ENCODE results near the gene WWC1. TPM values are rescaled to one million over a fixed set of nuclear protein-coding genes. Genes with fewer than 3 reads are reported as not detected.

The WWC1 gene
- total and polyA plus RNA-seq, 9 donors, result 0.46 to 5.7 (median 0.93) TPM

- no peaks in the 10 kb centered on the region for H3K36me3 ChIP-seq (ENCODE audit: control insufficient read depth, insufficient read depth, low read length)
- no peak for DNase-seq
- H3K27me3 ChIP-seq (ENCODE audit: control insufficient read depth, insufficient read depth, low read length), result peaks cover 3% of the 10 kb centered on the region
- no peak overlapping the region for H3K4me3 ChIP-seq (ENCODE audit: low read length)
- no peak overlapping the region for H3K27ac ChIP-seq (ENCODE audit: low read length)
- H3K4me1 ChIP-seq (ENCODE audit: control insufficient read depth, insufficient read depth, low read length), result no peaks in the 10 kb centered on the region
- H3K9me3 ChIP-seq (replicated peaks; ENCODE audit: control insufficient read depth, low read depth, low read length), result no peaks in the 10 kb centered on the region
- 95% methylated on average over 4 of the region's 4 CpGs for WGBS (ENCODE audit: insufficient coverage)
These were observed 83.1 kb downstream of the WWC1 start for GRCh38 chr5:168374532-168374931.

- no peak overlapping the region for H3K4me3 ChIP-seq (ENCODE audit: low read length)
- 76% methylated on average over 6 of the region's 7 CpGs for WGBS (ENCODE audit: insufficient coverage)
- peaks cover 3% of the 10 kb centered on the region for H3K27me3 ChIP-seq (ENCODE audit: control insufficient read depth, insufficient read depth, low read length)
- H3K27ac ChIP-seq (ENCODE audit: low read length), result no peak overlapping the region
- no peaks in the 10 kb centered on the region for H3K36me3 ChIP-seq (ENCODE audit: control insufficient read depth, insufficient read depth, low read length)
- no peaks in the 10 kb centered on the region for H3K9me3 ChIP-seq (replicated peaks; ENCODE audit: control insufficient read depth, low read depth, low read length)
- DNase-seq, result no peak
- H3K4me1 ChIP-seq (ENCODE audit: control insufficient read depth, insufficient read depth, low read length), result no peaks in the 10 kb centered on the region
These were observed 83.8 kb downstream of the WWC1 start for GRCh38 chr5:168375214-168375613.

GRCh38 chr5:168377525-168377924, 86.1 kb downstream of the WWC1 start:
- no peaks in the 10 kb centered on the region for H3K9me3 ChIP-seq (replicated peaks; ENCODE audit: control insufficient read depth, low read depth, low read length)
- no peaks in the 10 kb centered on the region for H3K27me3 ChIP-seq (ENCODE audit: control insufficient read depth, insufficient read depth, low read length)
- no peaks in the 10 kb centered on the region for H3K36me3 ChIP-seq (ENCODE audit: control insufficient read depth, insufficient read depth, low read length)
- H3K4me3 ChIP-seq (ENCODE audit: low read length), result no peak overlapping the region
- no peak for DNase-seq
- no peak overlapping the region for H3K27ac ChIP-seq (ENCODE audit: low read length)
- no CpG with 5 or more reads among the region's 2 CpGs for WGBS (ENCODE audit: insufficient coverage)
- no peaks in the 10 kb centered on the region for H3K4me1 ChIP-seq (ENCODE audit: control insufficient read depth, insufficient read depth, low read length)

GRCh38 chr5:168378741-168379140, 87.3 kb downstream of the WWC1 start:
- Histone ChIP-seq H3K4me1 (ENCODE audit: control insufficient read depth, insufficient read depth, low read length) (no peaks in the 10 kb centered on the region), H3K36me3 (ENCODE audit: control insufficient read depth, insufficient read depth, low read length) (no peaks in the 10 kb centered on the region), H3K27ac (ENCODE audit: low read length) (no peak overlapping the region), H3K27me3 (ENCODE audit: control insufficient read depth, insufficient read depth, low read length) (no peaks in the 10 kb centered on the region), H3K9me3 (replicated peaks; ENCODE audit: control insufficient read depth, low read depth, low read length) (no peaks in the 10 kb centered on the region), H3K4me3 (ENCODE audit: low read length) (no peak overlapping the region)
- DNase-seq, result no peak
- WGBS (ENCODE audit: insufficient coverage), result 90% methylated on average over 3 of the region's 4 CpGs

- H3K36me3 ChIP-seq (ENCODE audit: control insufficient read depth, insufficient read depth, low read length), result no peaks in the 10 kb centered on the region
- WGBS (ENCODE audit: insufficient coverage), result no CpG with 5 or more reads among the region's 3 CpGs
These were observed 91.0 kb downstream of the WWC1 start for GRCh38 chr5:168382421-168382820.

DNA sequence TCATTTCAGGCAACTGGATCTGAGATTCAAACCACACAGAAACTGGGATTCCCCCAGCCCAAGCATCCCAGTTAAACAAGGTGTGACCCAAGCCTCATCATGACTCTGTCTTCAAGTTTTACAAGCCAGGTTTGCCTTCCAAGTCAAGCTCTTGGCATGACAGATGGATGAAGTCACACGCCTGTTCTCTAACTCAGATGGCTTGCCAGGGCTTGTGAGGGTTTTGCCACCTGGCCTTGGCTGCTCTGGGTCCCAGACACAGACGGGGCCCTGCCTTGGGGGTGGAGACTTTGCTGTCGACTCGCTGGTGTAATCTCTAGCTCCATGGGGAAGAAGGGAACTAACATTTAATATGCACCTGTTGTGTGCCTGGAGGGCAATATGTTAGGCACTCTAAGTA, 99.0 kb downstream of the WWC1 start:
- Histone ChIP-seq H3K27me3 (ENCODE audit: control insufficient read depth, insufficient read depth, low read length) (no peaks in the 10 kb centered on the region), H3K27ac (ENCODE audit: low read length) (no peak overlapping the region), H3K4me3 (ENCODE audit: low read length) (no peak overlapping the region), H3K4me1 (ENCODE audit: control insufficient read depth, insufficient read depth, low read length) (no peaks in the 10 kb centered on the region), H3K9me3 (replicated peaks; ENCODE audit: control insufficient read depth, low read depth, low read length) (no peaks in the 10 kb centered on the region), H3K36me3 (ENCODE audit: control insufficient read depth, insufficient read depth, low read length) (no peaks in the 10 kb centered on the region)
- DNase-seq, result no peak
- 90% methylated on average over 2 of the region's 4 CpGs for WGBS (ENCODE audit: insufficient coverage)

More at GRCh38 chr5:168382421-168382820, 91.0 kb downstream of the WWC1 start:
- H3K4me1 ChIP-seq (ENCODE audit: control insufficient read depth, insufficient read depth, low read length), result no peaks in the 10 kb centered on the region
- DNase-seq, result no peak
- peaks cover 5% of the 10 kb centered on the region for H3K9me3 ChIP-seq (replicated peaks; ENCODE audit: control insufficient read depth, low read depth, low read length)
- H3K27me3 ChIP-seq (ENCODE audit: control insufficient read depth, insufficient read depth, low read length), result no peaks in the 10 kb centered on the region
- no peak overlapping the region for H3K4me3 ChIP-seq (ENCODE audit: low read length)
- H3K27ac ChIP-seq (ENCODE audit: low read length), result no peak overlapping the region

DNA sequence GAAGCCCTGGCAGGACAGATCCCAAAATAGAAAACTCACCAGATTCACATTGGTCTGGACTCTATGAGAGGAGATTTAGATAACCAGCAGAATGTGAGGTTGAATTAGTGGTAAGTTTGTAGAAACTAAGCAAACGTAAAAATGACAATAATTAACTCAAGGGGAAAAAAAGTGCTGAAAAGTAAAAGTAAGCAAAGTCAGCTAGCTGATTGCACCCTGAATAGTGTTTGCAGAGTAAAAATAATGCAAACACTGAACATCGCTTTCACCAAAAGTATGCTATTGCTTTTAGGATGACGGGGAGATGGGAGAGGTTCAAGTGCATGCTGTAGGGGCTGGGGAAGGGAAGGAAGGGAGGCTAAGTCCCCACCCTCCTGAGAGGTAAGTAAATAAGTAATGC, 102.3 kb downstream of the WWC1 start:
- H3K4me3 ChIP-seq (ENCODE audit: low read length), result no peak overlapping the region
- no peaks in the 10 kb centered on the region for H3K4me1 ChIP-seq (ENCODE audit: control insufficient read depth, insufficient read depth, low read length)
- no peaks in the 10 kb centered on the region for H3K9me3 ChIP-seq (replicated peaks; ENCODE audit: control insufficient read depth, low read depth, low read length)
- WGBS (ENCODE audit: insufficient coverage), result 100% methylated on average over 1 of the region's 3 CpGs
- H3K27ac ChIP-seq (ENCODE audit: low read length), result no peak overlapping the region
- H3K27me3 ChIP-seq (ENCODE audit: control insufficient read depth, insufficient read depth, low read length), result no peaks in the 10 kb centered on the region
- no peak for DNase-seq
- no peaks in the 10 kb centered on the region for H3K36me3 ChIP-seq (ENCODE audit: control insufficient read depth, insufficient read depth, low read length)

DNA sequence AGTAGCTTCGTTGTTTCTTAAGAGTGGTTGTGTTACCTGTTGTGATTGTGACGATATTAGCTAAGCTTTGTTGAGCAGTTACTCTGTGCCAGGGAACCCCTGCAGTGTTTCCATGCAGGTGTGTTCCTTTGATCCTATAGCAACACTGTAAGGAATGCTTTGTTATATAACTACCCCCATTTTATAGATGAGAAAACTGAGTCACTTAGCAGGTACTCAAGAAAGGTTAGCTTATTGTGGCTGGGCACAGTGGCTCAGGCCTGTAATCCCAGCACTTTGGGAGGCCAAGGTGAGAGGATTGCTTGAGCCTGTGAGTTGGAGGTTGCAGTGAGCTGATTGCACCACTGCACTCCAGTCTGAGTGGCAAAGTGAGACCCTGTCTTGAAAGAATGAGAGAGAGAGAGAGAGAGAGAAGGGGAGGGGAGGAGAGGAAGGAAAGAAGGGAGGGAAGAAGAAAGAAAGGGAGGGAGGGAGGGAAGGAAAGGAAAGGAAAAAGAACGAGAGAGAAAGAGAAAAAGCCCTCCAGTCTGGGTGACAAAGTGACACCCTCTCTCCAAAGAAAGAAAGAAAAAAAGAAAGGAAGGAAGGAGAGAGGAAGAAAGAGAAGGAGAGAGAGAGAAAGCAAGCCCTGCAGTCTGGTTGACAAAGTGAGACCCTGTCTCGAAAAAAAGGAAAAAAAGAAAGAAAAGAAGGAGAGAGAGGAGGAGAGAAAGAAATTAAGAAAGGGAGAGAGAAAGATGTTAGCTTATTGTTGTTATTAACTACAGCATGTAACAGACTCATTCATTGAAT, 109.2 kb downstream of the WWC1 start:
- WGBS (ENCODE audit: insufficient coverage), result 78% methylated on average over 1 of the region's 4 CpGs
- Histone ChIP-seq H3K4me1 (ENCODE audit: control insufficient read depth, insufficient read depth, low read length) (peaks cover 5% of the 10 kb centered on the region), H3K9me3 (replicated peaks; ENCODE audit: control insufficient read depth, low read depth, low read length) (no peaks in the 10 kb centered on the region), H3K4me3 (ENCODE audit: low read length) (no peak overlapping the region), H3K36me3 (ENCODE audit: control insufficient read depth, insufficient read depth, low read length) (no peaks in the 10 kb centered on the region), H3K27ac (ENCODE audit: low read length) (no peak overlapping the region), H3K27me3 (ENCODE audit: control insufficient read depth, insufficient read depth, low read length) (no peaks in the 10 kb centered on the region)
- no peak for DNase-seq

DNA sequence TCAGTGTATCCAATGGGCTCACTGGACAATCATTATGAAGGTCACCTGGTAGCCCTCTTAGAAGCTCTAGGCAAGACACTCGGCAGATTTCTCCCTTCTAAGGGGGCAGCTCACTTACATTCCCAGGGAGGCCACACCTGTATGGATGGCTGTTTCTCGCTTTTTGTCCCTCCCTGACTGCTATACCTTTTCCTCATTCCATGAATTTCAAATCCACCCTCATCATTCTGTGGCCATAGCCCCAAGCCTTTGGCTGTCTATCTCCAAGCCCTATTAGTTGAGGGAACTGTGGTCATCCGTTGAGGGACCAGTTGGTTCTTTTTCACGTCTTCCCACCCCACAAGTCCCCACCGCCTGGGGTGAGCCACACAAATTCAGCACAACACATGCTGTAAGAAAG, 109.8 kb downstream of the WWC1 start:
- H3K36me3 ChIP-seq (ENCODE audit: control insufficient read depth, insufficient read depth, low read length), result no peaks in the 10 kb centered on the region
- 81% methylated on average over 2 of the region's 5 CpGs for WGBS (ENCODE audit: insufficient coverage)
- H3K27me3 ChIP-seq (ENCODE audit: control insufficient read depth, insufficient read depth, low read length), result no peaks in the 10 kb centered on the region
- H3K9me3 ChIP-seq (replicated peaks; ENCODE audit: control insufficient read depth, low read depth, low read length), result no peaks in the 10 kb centered on the region
- no peak overlapping the region for H3K27ac ChIP-seq (ENCODE audit: low read length)
- peaks cover 5% of the 10 kb centered on the region for H3K4me1 ChIP-seq (ENCODE audit: control insufficient read depth, insufficient read depth, low read length)
- DNase-seq, result no peak
- H3K4me3 ChIP-seq (ENCODE audit: low read length), result no peak overlapping the region

GRCh38 chr5:168401880-168402279, 110.4 kb downstream of the WWC1 start:
- Histone ChIP-seq H3K4me1 (ENCODE audit: control insufficient read depth, insufficient read depth, low read length) (peaks cover 5% of the 10 kb centered on the region), H3K27ac (ENCODE audit: low read length) (no peak overlapping the region), H3K36me3 (ENCODE audit: control insufficient read depth, insufficient read depth, low read length) (no peaks in the 10 kb centered on the region), H3K4me3 (ENCODE audit: low read length) (no peak overlapping the region), H3K9me3 (replicated peaks; ENCODE audit: control insufficient read depth, low read depth, low read length) (no peaks in the 10 kb centered on the region), H3K27me3 (ENCODE audit: control insufficient read depth, insufficient read depth, low read length) (no peaks in the 10 kb centered on the region)
- WGBS (ENCODE audit: insufficient coverage), result 81% methylated on average over 4 of the region's 4 CpGs
- DNase-seq, result no peak

DNA sequence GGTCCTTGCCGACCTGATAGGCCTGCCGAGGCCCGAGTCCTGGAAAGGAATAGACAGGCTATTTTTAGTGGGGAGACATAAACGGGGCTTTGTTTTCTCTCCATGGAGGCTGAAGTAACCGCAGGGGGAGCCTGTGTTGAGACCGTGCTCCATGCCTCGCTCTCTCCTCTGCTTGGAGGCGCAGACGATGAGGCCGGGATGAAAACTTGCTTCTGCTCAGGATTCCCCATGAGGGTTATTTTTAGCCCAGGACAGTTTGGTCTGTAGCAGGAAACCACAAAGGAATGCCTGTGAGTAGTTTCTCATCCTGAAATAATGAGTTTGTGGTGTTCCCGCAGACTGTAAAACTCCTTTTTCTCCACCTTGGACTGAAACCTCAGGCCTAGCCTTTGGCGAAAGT, 112.9 kb downstream of the WWC1 start:
- 44% methylated on average over 11 of the region's 12 CpGs for WGBS (ENCODE audit: insufficient coverage)
- no peaks in the 10 kb centered on the region for H3K9me3 ChIP-seq (replicated peaks; ENCODE audit: control insufficient read depth, low read depth, low read length)

More for the DNA sequence above, 112.9 kb downstream of the WWC1 start:
- peak; percentile 16 for DNase-seq
- Histone ChIP-seq H3K4me1 (ENCODE audit: control insufficient read depth, insufficient read depth, low read length) (peaks cover 17% of the 10 kb centered on the region), H3K36me3 (ENCODE audit: control insufficient read depth, insufficient read depth, low read length) (no peaks in the 10 kb centered on the region), H3K27me3 (ENCODE audit: control insufficient read depth, insufficient read depth, low read length) (no peaks in the 10 kb centered on the region), H3K27ac (ENCODE audit: low read length) (no peak overlapping the region), H3K4me3 (ENCODE audit: low read length) (no peak overlapping the region)

All from muscle of leg (tissue), 11 donors.